HEK293 (cell line): Measurements from ENCODE around the gene TRIP4.

ENCODE experiments used
- CTCF ChIA-PET: fragments of 350-600 bp; formaldehyde crosslinking; extraction: SDS; loops from one replicate; lab custom pipeline; 2021; ENCODE audit warnings: antibody characterized with exemption; lab: Yijun Ruan, JAX
- POLR2A ChIA-PET: fragments of 300-600 bp; formaldehyde crosslinking; extraction: SDS; loops from one replicate; lab custom pipeline; 2020; ENCODE audit warnings: antibody characterized with exemption, inconsistent platforms; lab: Yijun Ruan, JAX
- H3K27ac ChIP-seq: fragments of 200-500 bp; sonication (Bioruptor generic); 2 replicates; pipeline ENCODE4 v1.5.1; 2014; ENCODE audit warnings: low read depth, low read length, control low read depth, inconsistent platforms; ENCODE audit errors: extremely low read depth
- H3K36me3 ChIP-seq, 2 experiments: fragments of 200-500 bp in 1 of 2; sonication (Bioruptor generic) in 1 of 2; 1 replicate in 1 of 2; 2 replicates in 1 of 2; pipeline ENCODE4 v1.5.1; 2014 to 2017; ENCODE audit warnings: inconsistent platforms in 2 of 2, low read length in 2 of 2; ENCODE audit not compliant: control insufficient read depth in 2 of 2, insufficient read depth in 1 of 2
- H3K4me1 ChIP-seq: fragments of 200-500 bp; sonication (Bioruptor generic); 2 replicates; pipeline ENCODE4 v1.5.1; 2014; ENCODE audit warnings: mild to moderate bottlenecking, low read length, inconsistent platforms; ENCODE audit not compliant: control insufficient read depth, insufficient read depth
- H3K4me3 ChIP-seq: 2 replicates; pipeline ENCODE4 v1.5.1; 2011; ENCODE audit warnings: low read depth, mild to moderate bottlenecking, control low read depth, low read length, moderate library complexity
- H3K9me3 ChIP-seq: fragments of 200-500 bp; sonication (Bioruptor generic); 2 replicates; pipeline ENCODE4 v1.5.1; 2014; ENCODE audit warnings: low read depth, low read length, inconsistent platforms; ENCODE audit not compliant: control insufficient read depth, insufficient read depth
- IKZF3 ChIP-seq: fragments of 450-650 bp; IDR thresholded peaks from 2 replicates; pipeline ENCODE4 v1.5.0; 2018; ENCODE audit warnings: missing biosample characterization, mild to moderate bottlenecking, missing genetic modification characterization, moderate library complexity
- PRDM10 ChIP-seq: fragments of 450-650 bp; formaldehyde crosslinking; IDR thresholded peaks from 2 replicates; pipeline ENCODE4 v1.5.1; 2016; ENCODE audit warnings: missing biosample characterization, missing genetic modification characterization
- REST ChIP-seq: fragments of 450-650 bp; formaldehyde crosslinking; IDR thresholded peaks from 2 replicates; pipeline ENCODE4 v1.5.1; 2016; ENCODE audit warnings: missing biosample characterization, missing genetic modification characterization
- ZBTB10 ChIP-seq: fragments of 450-650 bp; formaldehyde crosslinking; IDR thresholded peaks from 2 replicates; pipeline ENCODE4 v1.5.1; 2016; ENCODE audit warnings: missing biosample characterization, missing genetic modification characterization
- ZNF121 ChIP-seq: fragments of 450-650 bp; formaldehyde crosslinking; IDR thresholded peaks from 2 replicates; pipeline ENCODE4 v1.5.1; 2016; ENCODE audit warnings: missing biosample characterization, missing genetic modification characterization
- ZNF155 ChIP-seq: fragments of 450-650 bp; formaldehyde crosslinking; IDR thresholded peaks from 2 replicates; pipeline ENCODE4 v1.5.1; 2016; ENCODE audit warnings: missing biosample characterization, missing genetic modification characterization
- ZNF280C ChIP-seq: fragments of 450-650 bp; formaldehyde crosslinking; IDR thresholded peaks from 2 replicates; pipeline ENCODE4 v1.5.1; 2016; ENCODE audit warnings: missing biosample characterization, missing genetic modification characterization
- ZNF48 ChIP-seq: fragments of 450-650 bp; formaldehyde crosslinking; IDR thresholded peaks from 2 replicates; pipeline ENCODE4 v1.5.1; 2016; ENCODE audit warnings: missing biosample characterization, missing genetic modification characterization
- ZNF513 ChIP-seq: fragments of 450-650 bp; IDR thresholded peaks from 2 replicates; pipeline ENCODE4 v1.5.1; 2018; ENCODE audit warnings: missing biosample characterization, missing genetic modification characterization
- ZNF518A ChIP-seq: fragments of 450-650 bp; formaldehyde crosslinking; conservative IDR thresholded peaks from 2 replicates; pipeline ENCODE4 v1.5.1; 2016; ENCODE audit warnings: low read depth, missing biosample characterization, missing genetic modification characterization
- ZNF549 ChIP-seq: fragments of 450-650 bp; IDR thresholded peaks from 2 replicates; pipeline ENCODE4 v1.5.1; 2018; ENCODE audit warnings: missing biosample characterization, missing genetic modification characterization, mild to moderate bottlenecking, inconsistent platforms, moderate library complexity
- ZNF571 ChIP-seq: fragments of 450-650 bp; formaldehyde crosslinking; IDR thresholded peaks from 2 replicates; pipeline ENCODE4 v1.5.0; 2017; ENCODE audit warnings: missing biosample characterization, missing genetic modification characterization
- ZNF747 ChIP-seq: fragments of 450-650 bp; formaldehyde crosslinking; IDR thresholded peaks from 2 replicates; pipeline ENCODE4 v1.5.1; 2016; ENCODE audit warnings: missing biosample characterization, missing genetic modification characterization
- ZSCAN16 ChIP-seq: fragments of 450-650 bp; formaldehyde crosslinking; IDR thresholded peaks from 2 replicates; pipeline ENCODE4 v1.5.1; 2016; ENCODE audit warnings: missing biosample characterization, missing genetic modification characterization

Gene TRIP4

GRCh38 chr15:64444836-64445235, 57.2 kb downstream of the TRIP4 start:
- Histone ChIP-seq H3K9me3 (no peaks in the 10 kb centered on the region), H3K27ac (no peak overlapping the region), H3K4me1 (no peaks in the 10 kb centered on the region; the same call in 1 of the 2 replicates), H3K4me3 (no peak overlapping the region), H3K36me3 (peaks cover 0 to 15% of the 10 kb centered on the region in 2 experiments; a peak in 2 of 3 replicates)
- no peak for TF ChIP-seq REST (tag by site-specific recombination)
- no peak for TF ChIP-seq ZSCAN16
- TF ChIP-seq ZNF48 (tag by site-specific recombination): no peak
- no peak for TF ChIP-seq ZBTB10 (tag by site-specific recombination)
- no peak for TF ChIP-seq ZNF121 (tag by site-specific recombination)
- POLR2A ChIA-PET: no interaction called here
- CTCF ChIA-PET: no interaction called here

GRCh38 chr15:64447536-64448315, 60.1 kb downstream of the TRIP4 start:
- Histone ChIP-seq H3K4me1 (no peaks in the 10 kb centered on the region; the same call in 1 of the 2 replicates), H3K27ac (no peak overlapping the region), H3K4me3 (no peak overlapping the region)
- CTCF ChIA-PET: no interaction called here
- POLR2A ChIA-PET: no interaction called here
- TF ChIP-seq ZNF518A (no peak), PRDM10 (tag by site-specific recombination) (no peak), ZNF747 (tag by site-specific recombination) (no peak), ZNF549 (no peak), ZNF155 (tag by site-specific recombination) (no peak), ZNF280C (tag by site-specific recombination) (no peak), ZNF513 (tag by site-specific recombination) (no peak), IKZF3 (tag by site-specific recombination) (no peak), ZNF571 (tag by site-specific recombination) (no peak)
- TF ChIP-seq, all 188 proteins: peak for 0
- H3K36me3 ChIP-seq: peaks cover 0 to 15% of the 10 kb centered on the region in 2 experiments; a peak in 2 of 3 replicates
- H3K9me3 ChIP-seq: no peaks in the 10 kb centered on the region
